C4-2B (cell line): ENCODE measurements around the gene USH1G.

ENCODE experiments used
- H3K27ac ChIP-seq: fragments of 450-650 bp; 2 replicates; pipeline ENCODE4 v1.5.1; 2017
- ZFX ChIP-seq: fragments of 450-650 bp; IDR thresholded peaks from 2 replicates; pipeline ENCODE4 v1.6.1; 2017
- TF ChIP-seq, protein P1 (sequence below): fragments of 450-650 bp; conservative IDR thresholded peaks from 2 replicates; pipeline ENCODE4 v1.5.1; 2017; ENCODE audit warnings: mild to moderate bottlenecking

Gene USH1G

DNA sequence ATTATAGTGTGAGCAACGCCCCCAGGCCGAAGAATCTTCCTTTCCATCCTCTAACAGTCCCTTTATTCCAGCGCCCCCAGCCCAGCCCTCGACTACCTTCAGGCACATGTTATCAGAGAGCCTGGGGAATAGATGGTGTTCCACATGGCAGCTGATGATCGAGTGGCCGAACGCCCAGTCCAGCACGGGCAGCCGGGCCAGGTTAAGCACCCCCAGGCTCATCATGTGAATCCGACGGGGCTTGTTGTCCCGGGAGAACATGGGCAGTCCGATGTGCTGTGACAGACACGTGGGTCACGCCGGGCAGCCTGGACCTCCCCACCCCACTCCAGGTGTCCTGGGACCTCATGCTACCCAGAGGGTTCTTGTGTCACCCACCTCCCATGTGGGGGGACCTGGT lies 43.7 kb downstream of the USH1G start:
- TF ChIP-seq ZFX = no peak
- TF ChIP-seq, protein P1, sequence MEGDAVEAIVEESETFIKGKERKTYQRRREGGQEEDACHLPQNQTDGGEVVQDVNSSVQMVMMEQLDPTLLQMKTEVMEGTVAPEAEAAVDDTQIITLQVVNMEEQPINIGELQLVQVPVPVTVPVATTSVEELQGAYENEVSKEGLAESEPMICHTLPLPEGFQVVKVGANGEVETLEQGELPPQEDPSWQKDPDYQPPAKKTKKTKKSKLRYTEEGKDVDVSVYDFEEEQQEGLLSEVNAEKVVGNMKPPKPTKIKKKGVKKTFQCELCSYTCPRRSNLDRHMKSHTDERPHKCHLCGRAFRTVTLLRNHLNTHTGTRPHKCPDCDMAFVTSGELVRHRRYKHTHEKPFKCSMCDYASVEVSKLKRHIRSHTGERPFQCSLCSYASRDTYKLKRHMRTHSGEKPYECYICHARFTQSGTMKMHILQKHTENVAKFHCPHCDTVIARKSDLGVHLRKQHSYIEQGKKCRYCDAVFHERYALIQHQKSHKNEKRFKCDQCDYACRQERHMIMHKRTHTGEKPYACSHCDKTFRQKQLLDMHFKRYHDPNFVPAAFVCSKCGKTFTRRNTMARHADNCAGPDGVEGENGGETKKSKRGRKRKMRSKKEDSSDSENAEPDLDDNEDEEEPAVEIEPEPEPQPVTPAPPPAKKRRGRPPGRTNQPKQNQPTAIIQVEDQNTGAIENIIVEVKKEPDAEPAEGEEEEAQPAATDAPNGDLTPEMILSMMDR = no peak
- H3K27ac ChIP-seq = no peak overlapping the region

DNA sequence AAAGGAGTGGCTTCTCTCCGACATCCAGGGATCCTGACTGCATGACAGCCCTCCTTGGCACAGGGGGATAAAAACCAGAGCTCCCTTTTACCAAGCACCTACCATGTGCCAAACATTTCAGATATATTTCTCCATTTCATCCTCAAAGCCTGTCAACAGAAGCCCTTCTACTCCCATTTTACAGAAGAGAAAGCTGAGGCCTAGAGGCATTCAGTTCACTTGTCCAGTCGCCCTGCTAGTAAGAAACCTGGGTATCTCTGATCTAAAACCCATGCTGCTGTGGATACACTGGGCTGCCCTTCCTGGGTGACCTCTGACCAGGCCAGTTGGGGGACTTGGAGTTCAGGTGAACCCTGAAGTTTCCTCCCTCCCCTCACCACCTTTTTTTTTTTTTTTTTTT lies 44.4 kb downstream of the USH1G start:
- H3K27ac ChIP-seq = no peak overlapping the region
- TF ChIP-seq, protein P1 = no peak
- TF ChIP-seq ZFX = no peak

DNA sequence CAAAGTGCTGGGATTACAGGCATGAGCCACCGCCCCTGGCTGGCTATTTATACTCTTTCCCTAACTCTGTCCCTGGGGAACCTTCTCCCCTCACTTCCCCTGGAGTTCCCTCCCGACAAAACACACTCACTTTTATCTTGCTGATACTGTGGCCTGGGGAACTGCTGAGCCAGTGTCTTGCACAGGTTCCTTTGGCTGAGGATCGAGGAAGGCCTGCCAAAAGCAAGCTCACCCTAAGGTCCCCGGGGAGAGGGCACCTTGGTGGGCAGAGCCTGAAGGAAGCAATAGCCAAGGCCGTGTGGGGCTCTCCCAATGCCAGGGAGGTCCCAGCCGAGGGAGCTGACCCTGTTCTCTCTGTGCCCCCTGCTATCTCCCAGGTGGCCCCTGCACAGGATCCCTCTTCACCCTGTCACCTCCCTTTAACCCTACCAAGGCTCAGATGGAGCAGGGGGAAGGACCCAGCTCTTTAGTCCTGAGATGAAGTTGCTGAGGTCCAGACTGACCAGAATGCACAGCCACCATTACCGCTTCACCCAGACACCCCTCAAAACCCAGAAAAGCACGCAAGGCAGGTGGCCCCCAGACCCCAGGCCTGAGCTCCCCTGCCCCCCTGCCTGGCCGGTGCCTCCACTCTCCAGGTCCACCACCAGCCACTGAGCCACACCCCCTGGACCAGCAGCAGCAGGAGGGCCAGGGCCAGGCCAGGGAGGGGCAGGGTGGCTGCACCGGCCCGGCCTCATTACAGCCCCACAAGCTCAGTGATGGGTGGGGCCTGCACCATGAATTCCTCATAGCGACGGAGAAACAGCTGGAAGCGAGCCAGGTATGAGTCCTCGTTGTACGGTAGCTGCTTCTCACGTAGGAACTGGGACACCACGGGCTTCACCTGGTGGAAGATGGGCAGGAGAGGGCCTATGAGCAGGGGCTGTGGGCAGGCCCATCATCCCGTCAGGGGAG lies 45.2 kb downstream of the USH1G start:
- no peak overlapping the region for H3K27ac ChIP-seq
- no peak for TF ChIP-seq ZFX
- TF ChIP-seq, protein P1 = no peak

DNA sequence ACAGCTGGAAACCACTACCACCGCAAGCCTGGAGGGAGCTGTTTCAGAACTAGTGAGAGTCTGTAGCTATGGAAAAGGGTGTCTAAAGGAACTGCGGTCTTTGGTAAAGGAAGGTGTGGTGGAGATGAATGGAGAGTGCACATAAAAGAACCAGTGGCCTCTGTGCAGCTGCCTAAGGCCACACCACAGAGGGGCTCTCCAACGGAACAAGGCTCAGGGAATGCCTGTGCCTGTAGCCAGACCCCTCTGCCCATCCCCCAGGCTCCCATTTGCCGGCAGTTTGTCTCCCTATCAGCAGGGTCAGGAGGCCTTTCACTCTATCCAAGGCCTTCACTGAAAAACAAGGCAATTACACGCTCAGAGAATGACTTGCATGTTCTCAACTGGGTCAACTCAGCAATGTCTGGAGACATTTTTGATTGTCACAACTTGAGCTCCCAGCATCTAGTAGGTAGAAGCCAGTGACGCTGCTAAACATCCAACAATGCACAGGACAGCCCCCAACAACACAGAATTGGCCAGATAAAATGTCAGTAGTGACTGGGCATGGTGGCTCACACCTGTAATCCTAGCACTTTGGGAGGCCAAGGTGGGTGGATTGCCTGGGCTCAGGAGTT lies 47.0 kb downstream of the USH1G start:
- TF ChIP-seq ZFX = no peak
- TF ChIP-seq, protein P1 = no peak
- no peak overlapping the region for H3K27ac ChIP-seq

DNA sequence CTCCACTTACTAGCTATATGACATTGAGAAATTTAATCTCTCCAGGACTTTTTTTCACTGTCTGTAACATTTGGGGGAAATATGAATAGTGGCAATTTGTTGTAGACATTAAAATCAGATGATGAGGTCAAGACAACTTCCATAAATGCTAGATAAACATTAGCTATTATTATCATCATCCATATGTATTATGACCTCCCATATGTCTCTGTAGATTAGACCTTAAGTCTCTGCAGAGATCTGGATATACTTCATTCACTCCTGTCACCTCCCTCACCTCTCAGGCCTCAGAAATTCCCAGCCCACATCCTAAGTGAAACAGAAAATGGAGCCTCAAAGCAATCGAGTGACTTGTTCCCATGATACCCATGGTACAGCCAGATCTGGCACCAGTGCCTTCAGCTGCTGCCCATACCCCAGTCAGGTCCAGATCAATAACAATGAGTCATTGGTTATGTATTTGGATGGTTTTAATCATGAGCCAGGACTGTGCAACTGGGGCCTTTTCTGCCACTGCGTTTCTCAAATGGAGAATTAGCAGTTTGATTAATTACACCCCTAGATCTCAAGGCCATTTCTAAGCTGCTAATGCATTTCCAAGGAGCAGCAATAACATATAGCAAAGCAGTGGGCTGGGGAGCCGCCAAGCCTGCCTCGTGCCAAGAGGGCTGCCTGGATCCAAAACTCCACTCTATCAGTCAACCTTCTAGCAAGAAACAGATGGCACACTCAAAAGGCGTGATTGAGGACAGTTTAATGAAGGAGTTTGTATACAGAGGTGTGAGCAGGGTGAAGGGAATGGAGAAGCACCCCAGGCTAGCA lies 47.7 kb downstream of the USH1G start:
- H3K27ac ChIP-seq = no peak overlapping the region
- no peak for TF ChIP-seq ZFX
- TF ChIP-seq, protein P1 = no peak

DNA sequence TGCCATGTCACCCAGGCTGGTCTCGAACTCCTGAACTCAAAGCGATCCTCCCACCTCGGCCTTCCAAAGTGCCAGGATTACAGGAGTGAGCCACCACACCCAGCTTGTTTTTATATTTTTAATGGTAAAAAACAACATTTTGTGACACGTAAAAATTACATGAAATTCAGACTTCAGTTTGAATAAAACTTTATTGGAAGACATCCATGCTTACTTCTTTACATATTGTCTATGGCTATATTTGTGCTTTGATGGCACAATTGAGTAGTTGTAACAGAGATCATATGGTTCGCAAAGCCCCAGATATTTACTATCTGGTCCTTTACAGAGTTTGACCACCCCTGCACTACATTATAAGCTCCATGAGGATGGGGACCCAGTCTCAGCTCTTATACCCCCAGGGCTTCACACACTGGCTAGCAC lies 48.4 kb downstream of the USH1G start:
- H3K27ac ChIP-seq = peak overlapping the region; percentile 87
- TF ChIP-seq ZFX = no peak
- TF ChIP-seq, protein P1 = no peak
